Measurements from ENCODE around the gene PLEKHA5.

PLEKHA5 gene

GRCh38 chr12:19248929-19249602, 119.5 kb downstream of the PLEKHA5 start:
- Mint-ChIP-seq H3K27ac (ENCODE audit: low read depth) (no peak overlapping the region), H3K27me3 (no peaks in the 10 kb centered on the region), H3K4me1 (no peaks in the 10 kb centered on the region), H3K4me3 (no peak overlapping the region), H3K36me3 (ENCODE audit: insufficient read depth) (no peaks in the 10 kb centered on the region), H3K9me3 (no peaks in the 10 kb centered on the region)
- DNase-seq (ENCODE audit: low spot score in 2 of 2), result no peak
- ATAC-seq (replicated peaks; ENCODE audit: extremely low read depth, poor library complexity, severe bottlenecking), result no peak

- Mint-ChIP-seq H3K27me3 (no peaks in the 10 kb centered on the region), H3K4me3 (no peak overlapping the region), H3K27ac (ENCODE audit: low read depth) (no peak overlapping the region), H3K9me3 (no peaks in the 10 kb centered on the region), H3K4me1 (no peaks in the 10 kb centered on the region), H3K36me3 (ENCODE audit: insufficient read depth) (no peaks in the 10 kb centered on the region)
- ATAC-seq (replicated peaks; ENCODE audit: extremely low read depth, poor library complexity, severe bottlenecking) (no peak), DNase-seq (ENCODE audit: low spot score in 2 of 2) (no peak)
Observed at GRCh38 chr12:19251481-19252132, 122.1 kb downstream of the PLEKHA5 start.

GRCh38 chr12:19260135-19260534, 130.6 kb downstream of the PLEKHA5 start:
- ATAC-seq (replicated peaks; ENCODE audit: extremely low read depth, poor library complexity, severe bottlenecking) (no peak), DNase-seq (ENCODE audit: low spot score in 2 of 2) (no peak)
- Mint-ChIP-seq H3K4me3 (no peak overlapping the region), H3K27ac (ENCODE audit: low read depth) (no peak overlapping the region), H3K36me3 (ENCODE audit: insufficient read depth) (peaks cover 2% of the 10 kb centered on the region), H3K4me1 (no peaks in the 10 kb centered on the region), H3K9me3 (no peaks in the 10 kb centered on the region), H3K27me3 (no peaks in the 10 kb centered on the region)

GRCh38 chr12:19261773-19262172, 132.2 kb downstream of the PLEKHA5 start:
- DNase-seq (ENCODE audit: low spot score in 2 of 2) (no peak), ATAC-seq (replicated peaks; ENCODE audit: extremely low read depth, poor library complexity, severe bottlenecking) (no peak)
- no peaks in the 10 kb centered on the region for H3K9me3 Mint-ChIP-seq
- no peak overlapping the region for H3K4me3 Mint-ChIP-seq
- no peaks in the 10 kb centered on the region for H3K27me3 Mint-ChIP-seq
- H3K27ac Mint-ChIP-seq (ENCODE audit: low read depth), result no peak overlapping the region
- H3K36me3 Mint-ChIP-seq (ENCODE audit: insufficient read depth), result peaks cover 2% of the 10 kb centered on the region
- no peaks in the 10 kb centered on the region for H3K4me1 Mint-ChIP-seq

- no peaks in the 10 kb centered on the region for H3K4me1 Mint-ChIP-seq
- H3K9me3 Mint-ChIP-seq, result no peaks in the 10 kb centered on the region
Observed at GRCh38 chr12:19263672-19264071, 134.1 kb downstream of the PLEKHA5 start.

GRCh38 chr12:19273482-19274330, 144.2 kb downstream of the PLEKHA5 start:
- Mint-ChIP-seq H3K4me3 (peak overlapping the region; percentile 31), H3K9me3 (no peaks in the 10 kb centered on the region), H3K36me3 (ENCODE audit: insufficient read depth) (peaks cover 5% of the 10 kb centered on the region), H3K27ac (ENCODE audit: low read depth) (peak overlapping the region; percentile 81), H3K4me1 (peaks cover 17% of the 10 kb centered on the region), H3K27me3 (no peaks in the 10 kb centered on the region)
- ATAC-seq (replicated peaks; ENCODE audit: extremely low read depth, poor library complexity, severe bottlenecking), result peak; percentile 99
- peak; percentile 33 to 68 for DNase-seq (ENCODE audit: low spot score in 2 of 2)

More at GRCh38 chr12:19263672-19264071, 134.1 kb downstream of the PLEKHA5 start:
- H3K36me3 Mint-ChIP-seq (ENCODE audit: insufficient read depth), result peaks cover under 1% of the 10 kb centered on the region
- H3K4me3 Mint-ChIP-seq, result no peak overlapping the region
- ATAC-seq (replicated peaks; ENCODE audit: extremely low read depth, poor library complexity, severe bottlenecking), result no peak
- H3K27me3 Mint-ChIP-seq, result no peaks in the 10 kb centered on the region
- no peak overlapping the region for H3K27ac Mint-ChIP-seq (ENCODE audit: low read depth)
- DNase-seq (ENCODE audit: low spot score in 2 of 2), result no peak

GRCh38 chr12:19276767-19277166, 147.2 kb downstream of the PLEKHA5 start:
- Mint-ChIP-seq H3K36me3 (ENCODE audit: insufficient read depth) (peaks cover 7% of the 10 kb centered on the region), H3K4me1 (peaks cover 17% of the 10 kb centered on the region), H3K4me3 (no peak overlapping the region), H3K27ac (ENCODE audit: low read depth) (no peak overlapping the region), H3K27me3 (no peaks in the 10 kb centered on the region), H3K9me3 (no peaks in the 10 kb centered on the region)
- DNase-seq (ENCODE audit: low spot score in 2 of 2) (no peak), ATAC-seq (replicated peaks; ENCODE audit: extremely low read depth, poor library complexity, severe bottlenecking) (no peak)

- ATAC-seq (replicated peaks; ENCODE audit: extremely low read depth, poor library complexity, severe bottlenecking) (no peak), DNase-seq (ENCODE audit: low spot score in 2 of 2) (no peak)
- Mint-ChIP-seq H3K27me3 (no peaks in the 10 kb centered on the region), H3K36me3 (ENCODE audit: insufficient read depth) (peaks cover 7% of the 10 kb centered on the region), H3K9me3 (no peaks in the 10 kb centered on the region), H3K4me1 (peaks cover 17% of the 10 kb centered on the region), H3K4me3 (no peak overlapping the region), H3K27ac (ENCODE audit: low read depth) (no peak overlapping the region)
Observed at GRCh38 chr12:19277711-19278110, 148.2 kb downstream of the PLEKHA5 start.

GRCh38 chr12:19278407-19278806, 148.9 kb downstream of the PLEKHA5 start:
- H3K27ac Mint-ChIP-seq (ENCODE audit: low read depth), result no peak overlapping the region
- peaks cover 16% of the 10 kb centered on the region for H3K4me1 Mint-ChIP-seq
- no peak overlapping the region for H3K4me3 Mint-ChIP-seq
- no peaks in the 10 kb centered on the region for H3K27me3 Mint-ChIP-seq
- peaks cover 7% of the 10 kb centered on the region for H3K36me3 Mint-ChIP-seq (ENCODE audit: insufficient read depth)
- DNase-seq (ENCODE audit: low spot score in 2 of 2) (no peak), ATAC-seq (replicated peaks; ENCODE audit: extremely low read depth, poor library complexity, severe bottlenecking) (no peak)
- H3K9me3 Mint-ChIP-seq, result no peaks in the 10 kb centered on the region

- Mint-ChIP-seq H3K4me1 (no peaks in the 10 kb centered on the region), H3K27me3 (no peaks in the 10 kb centered on the region), H3K27ac (ENCODE audit: low read depth) (no peak overlapping the region), H3K36me3 (ENCODE audit: insufficient read depth) (peaks cover 5% of the 10 kb centered on the region), H3K9me3 (no peaks in the 10 kb centered on the region), H3K4me3 (no peak overlapping the region)
- no peak for DNase-seq (ENCODE audit: low spot score in 2 of 2)
- ATAC-seq (replicated peaks; ENCODE audit: extremely low read depth, poor library complexity, severe bottlenecking), result no peak
Observed at GRCh38 chr12:19282133-19282699, 152.7 kb downstream of the PLEKHA5 start.

- peaks cover 4% of the 10 kb centered on the region for H3K36me3 Mint-ChIP-seq (ENCODE audit: insufficient read depth)
- H3K27ac Mint-ChIP-seq (ENCODE audit: low read depth), result no peak overlapping the region
- no peaks in the 10 kb centered on the region for H3K4me1 Mint-ChIP-seq
- no peak for DNase-seq (ENCODE audit: low spot score in 2 of 2)
- no peaks in the 10 kb centered on the region for H3K9me3 Mint-ChIP-seq
- no peak for ATAC-seq (replicated peaks; ENCODE audit: extremely low read depth, poor library complexity, severe bottlenecking)
- H3K27me3 Mint-ChIP-seq, result no peaks in the 10 kb centered on the region
- no peak overlapping the region for H3K4me3 Mint-ChIP-seq
Observed at GRCh38 chr12:19284658-19285057, 155.1 kb downstream of the PLEKHA5 start.

- no peak for DNase-seq (ENCODE audit: low spot score in 2 of 2)
- Mint-ChIP-seq H3K27me3 (no peaks in the 10 kb centered on the region), H3K27ac (ENCODE audit: low read depth) (no peak overlapping the region), H3K36me3 (ENCODE audit: insufficient read depth) (peaks cover 1% of the 10 kb centered on the region), H3K9me3 (no peaks in the 10 kb centered on the region), H3K4me1 (no peaks in the 10 kb centered on the region), H3K4me3 (no peak overlapping the region)
- no peak for ATAC-seq (replicated peaks; ENCODE audit: extremely low read depth, poor library complexity, severe bottlenecking)
Observed at GRCh38 chr12:19285793-19286448, 156.4 kb downstream of the PLEKHA5 start.
